Activated CD4-positive, alpha-beta T cell treated with anti-CD3 and anti-CD28 coated beads, Interleukin-2, amount 50 U/mL, for 4 hours (primary cell): ENCODE results near the gene GRM7.

Experiments
- DNase-seq, 2 experiments: peaks; one replicate each; pipeline ENCODE4 v3.0.0-alpha.2; 2020

The GRM7 gene

DNA sequence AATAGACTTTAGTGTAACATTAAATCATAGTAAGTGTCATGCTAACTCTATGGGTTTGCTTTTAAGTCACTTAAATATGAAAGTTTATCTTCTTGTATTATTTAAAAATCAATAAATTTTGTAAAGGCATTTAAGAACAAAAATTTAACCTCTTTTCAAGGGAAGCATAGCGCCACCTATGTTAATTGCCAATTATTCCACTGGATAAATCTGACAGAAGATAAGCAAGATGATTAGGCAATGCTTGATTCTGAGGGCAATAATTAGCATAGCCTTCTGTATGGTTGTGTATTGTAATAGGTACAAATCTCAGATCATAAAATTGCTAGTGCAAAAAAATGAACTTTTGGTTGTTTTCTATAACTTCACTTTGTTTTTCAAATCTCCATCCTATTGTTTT, 560.1 kb downstream of the GRM7 start:
- DNase-seq: no peak

DNA sequence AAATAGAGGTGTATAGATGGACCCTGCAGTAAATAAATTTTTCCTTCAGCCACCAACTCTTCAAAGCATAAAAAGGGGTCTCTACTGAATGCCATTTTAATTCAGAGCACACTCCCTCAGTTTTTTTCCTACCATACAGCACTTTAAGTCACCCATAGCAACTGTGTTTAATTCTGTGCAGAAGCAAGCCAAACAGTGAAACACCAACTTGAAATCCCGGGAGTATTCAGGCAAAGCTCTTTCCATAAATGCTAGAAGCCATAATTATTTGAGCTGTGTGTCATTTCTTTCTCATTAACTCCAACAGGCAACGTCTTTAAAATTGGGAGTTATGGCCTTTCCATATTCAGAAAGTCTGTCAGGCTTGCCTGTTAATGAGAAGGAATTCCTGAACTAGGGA, 562.1 kb downstream of the GRM7 start:
- no peak for DNase-seq

DNA sequence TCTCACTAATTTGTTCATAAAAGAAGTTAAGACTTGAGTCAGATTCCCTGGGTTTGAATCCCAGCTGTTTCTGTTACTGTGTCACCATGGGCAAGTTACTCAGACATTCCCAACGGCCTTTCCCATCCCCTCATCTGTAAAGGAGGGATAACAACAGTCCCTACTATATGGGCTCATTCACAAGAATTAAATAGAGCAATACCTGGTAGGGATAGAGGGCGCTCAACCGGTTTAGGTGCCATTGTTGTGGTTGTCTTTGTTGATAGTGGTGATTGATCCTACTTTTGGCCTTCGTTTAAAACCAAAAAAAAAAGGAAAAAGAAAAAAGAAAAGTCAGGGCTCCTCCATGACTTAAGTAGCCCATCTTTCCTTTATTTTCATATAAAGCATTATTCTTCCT, 563.1 kb downstream of the GRM7 start:
- no peak for DNase-seq

DNA sequence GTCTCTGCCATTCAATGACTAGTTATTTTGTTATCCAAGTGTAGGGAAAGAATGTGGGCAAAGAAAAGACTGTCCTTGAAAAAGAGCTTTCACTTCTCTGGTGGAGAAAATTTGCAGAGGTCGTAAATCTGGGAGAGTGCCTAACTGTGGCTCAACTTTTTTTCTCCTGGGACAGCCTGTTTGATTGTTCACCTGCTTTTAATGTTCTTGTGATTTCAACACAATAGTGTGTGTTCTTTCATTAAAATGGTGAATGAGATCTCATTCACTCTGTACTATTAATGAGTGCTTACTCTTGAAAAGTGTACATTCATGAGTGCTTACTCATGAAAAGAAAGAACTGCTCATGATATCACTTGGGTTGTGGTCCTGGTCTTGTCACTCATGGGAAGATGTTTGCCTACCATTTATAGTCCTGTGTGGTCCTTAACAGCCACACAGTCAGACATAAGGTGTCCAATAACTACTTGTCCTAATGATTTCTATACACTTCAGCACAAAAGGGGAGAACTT, 567.3 kb downstream of the GRM7 start:
- no peak for DNase-seq

DNA sequence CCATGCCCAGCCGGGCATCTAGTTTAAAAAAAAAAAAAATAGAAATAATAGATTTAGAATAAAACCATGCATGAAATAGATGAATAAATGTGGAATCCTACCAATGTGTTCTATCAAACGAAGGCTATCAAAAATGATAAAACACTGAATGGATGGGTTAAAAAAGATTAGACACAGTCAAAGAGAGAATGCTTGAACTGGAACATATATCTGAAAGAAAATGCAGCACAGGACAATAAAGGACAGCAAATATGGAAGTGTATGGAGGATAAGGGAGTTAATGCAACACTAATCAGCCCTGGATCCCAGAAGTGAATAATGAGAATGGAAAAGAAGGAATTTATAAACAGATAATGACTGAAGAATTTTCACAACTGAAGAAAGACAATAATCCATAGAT, 571.7 kb downstream of the GRM7 start:
- no peak for DNase-seq

DNA sequence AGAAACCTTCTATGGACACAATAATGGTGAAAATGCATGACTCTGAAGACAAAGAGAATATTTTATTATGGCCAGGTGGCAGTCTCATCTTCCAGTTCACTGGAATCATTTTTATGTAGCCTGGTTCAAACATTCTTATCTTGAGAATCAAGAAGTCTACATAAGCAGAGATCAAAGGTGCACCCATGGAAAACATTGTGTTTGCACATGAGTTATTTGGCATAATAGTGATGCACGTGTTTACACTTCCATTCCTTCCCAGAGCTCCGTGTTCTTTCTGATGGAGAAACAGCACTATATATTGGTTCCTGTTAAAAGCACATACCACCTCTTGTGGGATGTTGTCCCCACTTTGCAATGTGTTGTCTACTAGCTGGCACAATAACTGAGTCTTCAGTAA, 572.2 kb downstream of the GRM7 start:
- DNase-seq: no peak

DNA sequence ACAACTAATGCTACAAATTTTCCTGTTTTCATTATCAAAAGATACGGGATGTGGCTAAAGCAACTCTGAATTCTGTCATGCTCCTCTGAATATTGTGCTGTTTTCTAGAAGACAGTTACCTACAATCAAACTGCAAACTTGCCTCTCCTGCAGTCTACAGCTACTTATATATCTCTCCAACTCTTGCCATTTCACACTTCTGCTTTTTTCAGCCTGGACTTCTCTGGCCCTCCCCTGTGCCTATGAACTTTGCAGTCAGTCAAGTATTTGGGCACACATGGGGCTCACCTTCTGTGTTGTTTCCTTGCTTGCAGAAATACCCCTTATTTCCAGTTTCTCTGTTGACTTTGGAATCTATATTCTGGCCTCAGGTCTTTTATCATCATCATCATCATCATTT, 575.6 kb downstream of the GRM7 start:
- no peak for DNase-seq

DNA sequence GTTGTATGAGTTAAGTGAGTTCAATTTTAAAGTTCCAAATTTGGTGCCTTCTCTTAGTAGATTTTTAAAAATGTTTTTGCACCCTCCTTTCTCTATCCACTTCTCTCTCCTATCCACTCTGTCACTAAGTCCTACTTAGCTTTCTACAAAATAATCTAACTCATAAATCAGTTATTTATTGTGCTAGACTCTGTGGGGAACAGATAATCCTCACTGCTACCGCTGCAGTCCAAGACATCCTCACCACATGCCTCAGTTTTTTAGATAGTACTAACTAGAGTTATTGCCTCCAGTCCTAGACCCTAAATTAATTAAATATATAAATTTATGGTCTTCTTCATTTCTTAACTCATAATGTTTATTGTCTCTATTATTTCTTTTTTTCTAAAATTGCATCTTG, 576.3 kb downstream of the GRM7 start:
- DNase-seq: no peak

DNA sequence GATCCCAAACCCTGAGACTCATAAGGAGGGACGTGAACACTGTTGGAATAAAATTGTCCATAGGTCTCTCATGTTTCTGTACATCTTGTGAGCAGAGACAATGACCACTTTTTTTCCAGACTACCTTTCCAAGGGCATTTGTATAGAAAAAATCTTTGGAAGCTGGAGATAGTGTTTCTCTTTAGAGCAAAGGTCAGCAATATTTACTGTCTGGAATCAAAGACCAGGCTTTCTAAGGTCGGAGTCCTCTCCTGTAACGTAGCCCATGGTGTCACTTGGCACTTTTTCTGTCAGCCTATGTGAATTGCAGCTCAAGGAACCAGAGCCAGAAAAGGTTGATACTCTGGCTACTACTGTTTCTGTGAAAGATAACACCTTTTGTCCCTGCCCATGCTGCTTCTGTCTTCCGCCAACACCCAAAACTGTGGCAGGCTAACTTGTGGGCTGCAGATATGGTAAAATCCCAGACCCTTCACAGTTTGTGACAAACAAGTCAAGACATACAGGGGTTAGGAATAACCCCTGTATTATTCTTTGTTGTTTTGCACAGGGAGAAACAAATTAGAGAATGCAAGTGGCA, 578.3 kb downstream of the GRM7 start:
- DNase-seq: no peak

DNA sequence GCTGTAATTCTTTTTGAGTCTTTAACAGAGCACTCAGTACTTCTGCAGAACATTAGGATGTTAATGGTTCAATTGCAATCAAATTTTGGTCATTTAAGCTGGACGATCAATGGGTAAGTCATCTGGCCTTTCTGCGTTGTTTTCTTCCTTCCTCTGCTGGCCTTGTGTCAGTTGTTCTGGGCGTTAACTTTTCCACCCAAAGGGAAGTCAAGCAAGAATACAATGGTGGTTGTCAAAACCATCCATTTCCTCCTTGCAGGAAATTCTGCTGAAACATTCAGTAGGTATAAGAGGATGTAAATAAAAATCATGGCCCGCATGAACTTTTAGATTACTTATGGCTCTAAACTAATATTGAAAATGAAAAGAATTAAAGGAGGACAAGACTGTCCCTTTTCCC, 584.0 kb downstream of the GRM7 start:
- DNase-seq: no peak

DNA sequence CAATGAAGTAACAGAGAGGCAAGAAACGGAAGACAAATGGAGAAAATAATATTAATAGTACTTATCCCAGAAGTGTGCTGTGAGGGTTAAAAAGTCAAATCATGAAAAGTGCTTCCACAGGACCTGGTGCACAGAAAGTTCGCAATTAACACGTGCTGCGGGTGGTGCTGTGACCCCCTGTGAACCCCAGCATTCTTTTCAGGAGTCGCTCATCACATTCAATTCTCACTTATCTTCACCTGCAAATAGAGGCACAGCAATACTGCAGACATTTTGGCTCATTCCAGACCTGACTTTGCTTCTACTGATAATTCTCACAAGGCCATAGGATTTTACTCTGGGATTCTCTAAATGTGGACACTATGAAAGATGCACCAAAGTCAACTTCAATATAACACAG, 584.4 kb downstream of the GRM7 start:
- no peak for DNase-seq

DNA sequence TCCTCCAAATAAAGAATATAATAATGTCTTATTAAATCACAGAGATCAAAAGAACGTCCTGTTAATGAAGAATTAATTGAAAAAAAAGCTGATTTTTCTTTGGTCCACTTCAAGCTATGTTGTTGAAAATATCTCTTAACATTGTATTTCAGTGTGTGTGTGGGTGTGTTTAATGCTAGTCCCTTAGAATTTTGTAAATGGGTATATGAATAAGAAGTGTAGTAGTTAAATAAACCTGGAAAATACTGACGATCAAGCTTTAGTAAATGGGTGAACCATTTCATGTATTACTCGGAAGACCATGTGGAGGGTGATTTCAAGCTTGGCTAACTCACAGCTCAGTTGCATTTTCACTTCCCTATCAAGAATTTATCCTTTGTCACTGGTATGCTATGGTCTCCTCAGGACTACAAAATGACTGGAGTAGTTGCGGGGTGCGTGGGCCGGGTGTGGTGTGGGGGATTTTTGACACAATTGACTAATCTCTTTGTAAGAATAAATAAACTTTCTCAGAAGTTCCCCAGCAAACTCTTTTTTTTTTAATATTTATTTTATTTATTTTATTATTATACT, 586.4 kb downstream of the GRM7 start:
- no peak for DNase-seq

DNA sequence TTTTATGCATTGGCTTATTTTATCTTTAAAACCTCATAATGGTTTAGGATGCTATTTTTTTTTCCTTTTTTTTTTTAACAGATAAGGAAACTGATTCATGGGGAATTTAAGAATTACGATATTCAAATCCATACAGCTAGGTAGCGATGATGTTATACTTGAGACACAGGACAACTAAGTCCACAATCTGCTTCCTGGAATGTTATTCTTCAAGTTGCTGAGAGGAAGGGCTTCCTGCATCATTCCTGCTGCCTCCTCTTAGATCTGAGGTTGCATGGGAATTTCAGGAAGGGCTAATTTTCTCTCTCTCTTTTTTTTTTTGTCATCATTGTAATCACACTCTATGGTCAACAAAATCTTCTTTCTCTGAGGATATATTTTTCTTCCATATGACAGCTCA, 595.5 kb downstream of the GRM7 start:
- no peak for DNase-seq

DNA sequence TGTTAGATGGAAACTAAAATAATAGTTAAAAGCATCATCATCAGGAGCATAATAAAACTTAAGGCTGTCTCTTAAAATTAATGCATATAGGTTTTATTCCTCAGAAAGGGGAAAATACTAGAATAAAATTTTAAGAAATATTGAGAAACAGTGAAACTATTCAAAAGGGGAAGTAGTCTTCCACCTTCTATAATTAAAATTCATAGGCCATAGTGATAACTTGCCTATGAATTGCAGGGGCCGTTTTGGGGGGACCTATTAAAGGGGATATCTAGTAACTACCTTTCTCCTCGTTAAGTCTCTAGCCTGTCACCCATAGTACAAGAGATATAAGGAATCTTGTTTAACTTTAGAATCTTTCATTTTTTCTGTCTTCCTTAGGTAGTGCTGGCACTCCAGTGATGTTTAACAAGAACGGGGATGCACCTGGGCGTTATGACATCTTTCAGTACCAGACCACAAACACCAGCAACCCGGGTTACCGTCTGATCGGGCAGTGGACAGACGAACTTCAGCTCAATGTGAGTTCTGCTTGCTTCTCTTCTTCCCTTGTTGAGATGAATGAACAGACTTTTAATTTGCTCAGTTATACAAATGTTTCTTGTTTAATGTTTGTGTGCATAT, 600.4 kb downstream of the GRM7 start:
- no peak for DNase-seq

DNA sequence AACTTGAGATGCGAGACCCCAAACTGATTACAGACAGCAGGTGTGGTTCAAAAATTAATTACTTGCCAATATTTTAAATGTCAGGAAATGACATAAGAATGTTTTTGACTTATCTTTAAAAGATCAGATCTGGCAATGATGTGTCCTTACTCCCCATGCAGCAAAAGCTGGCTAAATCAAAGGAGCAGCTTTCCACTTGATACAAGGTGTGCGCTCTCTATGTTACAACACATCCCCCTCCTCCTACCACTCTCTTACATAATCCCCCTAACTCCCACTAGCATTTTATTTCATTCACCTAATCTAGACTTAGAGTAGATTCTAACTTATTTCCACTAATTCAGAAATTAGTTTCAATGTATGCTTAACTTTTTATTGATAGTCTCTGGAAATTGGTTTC, 609.0 kb downstream of the GRM7 start:
- DNase-seq: no peak

DNA sequence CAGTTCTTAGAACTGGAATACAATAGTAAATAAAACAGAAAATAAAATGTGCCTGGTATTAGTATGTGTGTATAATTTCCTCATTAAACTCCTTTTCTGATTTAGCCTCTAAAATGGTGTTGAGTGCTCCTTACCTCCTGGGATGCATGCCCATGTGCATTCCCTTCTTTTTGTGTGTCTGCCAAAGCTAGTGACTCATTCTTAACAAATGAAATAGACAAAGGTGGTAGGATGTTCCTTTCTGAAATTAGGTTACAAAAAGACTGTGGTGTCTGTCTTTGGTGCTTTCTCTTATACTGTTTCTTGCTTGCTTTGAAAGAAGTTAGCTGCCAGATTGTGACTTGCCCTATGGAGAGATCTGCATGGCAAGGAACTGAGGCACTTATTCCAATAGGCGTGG, 623.7 kb downstream of the GRM7 start:
- no peak for DNase-seq

DNA sequence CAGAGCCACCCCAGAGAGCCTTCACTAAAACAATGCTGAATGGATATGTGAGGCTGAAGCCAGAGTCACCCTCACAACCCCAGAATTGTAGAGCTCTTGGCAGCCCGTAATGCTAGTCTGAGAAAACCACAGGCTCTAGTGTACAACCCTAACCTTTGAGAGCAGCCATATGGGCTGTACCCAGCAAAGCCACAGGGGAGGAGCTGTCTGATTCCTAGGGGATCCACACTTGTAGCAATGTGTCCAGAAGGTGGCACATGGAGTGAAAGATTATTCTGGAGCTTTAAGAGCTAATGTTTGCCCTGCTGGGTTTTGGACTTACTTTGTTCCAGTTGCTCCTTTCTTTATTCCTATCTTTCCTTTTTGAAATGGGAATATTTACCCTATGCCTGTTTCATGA, 626.8 kb downstream of the GRM7 start:
- no peak for DNase-seq

DNA sequence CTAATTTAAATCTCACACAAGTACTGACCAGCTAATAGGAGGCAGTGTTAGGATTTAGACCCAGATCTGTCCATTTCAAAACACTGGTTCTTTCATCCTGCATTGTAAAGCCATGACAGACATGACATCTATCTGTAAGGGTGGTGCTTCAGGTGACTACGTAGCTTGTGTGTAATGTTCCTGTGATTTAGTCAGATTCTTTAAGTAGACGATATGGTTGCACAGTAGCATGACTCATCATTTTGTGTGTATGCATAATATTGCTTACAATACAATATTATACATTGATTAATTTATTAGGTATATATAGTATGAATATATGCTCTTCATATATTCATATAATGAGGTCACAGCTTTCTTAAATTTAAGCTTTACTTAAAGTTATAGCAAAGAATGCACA, 628.5 kb downstream of the GRM7 start:
- DNase-seq: no peak

DNA sequence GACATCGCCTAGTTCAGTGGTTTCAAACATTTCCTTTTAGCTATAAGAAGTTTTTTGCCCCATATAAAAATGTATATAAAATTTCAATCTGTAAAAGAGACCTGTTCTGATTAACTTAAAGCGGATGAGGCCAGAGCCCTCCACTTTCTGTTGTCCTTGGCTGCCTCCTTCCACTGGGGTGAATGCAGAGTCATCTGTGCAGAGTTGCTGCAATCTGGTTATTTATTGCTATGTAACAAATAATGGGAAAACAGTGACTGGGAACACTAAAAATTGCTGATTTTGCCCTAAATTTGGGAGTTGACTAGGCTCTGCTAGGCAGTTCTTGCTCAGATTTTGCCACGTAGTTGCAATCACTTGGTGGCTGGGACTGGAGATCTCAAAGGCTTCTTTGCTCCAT, 637.8 kb downstream of the GRM7 start:
- no peak for DNase-seq

DNA sequence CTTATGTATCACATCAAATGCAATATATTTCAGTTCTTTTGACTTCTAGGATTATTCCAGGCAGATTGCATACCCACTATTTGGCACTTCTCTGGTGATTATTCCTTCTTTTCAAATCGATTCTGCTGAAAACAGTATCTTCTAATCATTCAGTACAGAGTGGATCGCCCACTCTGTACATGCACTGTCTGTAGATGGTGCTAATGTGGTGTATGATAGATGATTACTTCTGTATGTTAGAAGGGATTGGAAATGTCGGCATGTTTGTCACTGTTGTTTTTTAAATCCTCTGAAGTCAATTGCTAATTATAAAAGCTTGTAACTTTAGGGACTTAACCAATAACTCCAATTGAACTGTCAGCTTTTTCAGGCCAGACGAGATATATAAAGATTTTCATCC, 642.5 kb downstream of the GRM7 start:
- no peak for DNase-seq

DNA sequence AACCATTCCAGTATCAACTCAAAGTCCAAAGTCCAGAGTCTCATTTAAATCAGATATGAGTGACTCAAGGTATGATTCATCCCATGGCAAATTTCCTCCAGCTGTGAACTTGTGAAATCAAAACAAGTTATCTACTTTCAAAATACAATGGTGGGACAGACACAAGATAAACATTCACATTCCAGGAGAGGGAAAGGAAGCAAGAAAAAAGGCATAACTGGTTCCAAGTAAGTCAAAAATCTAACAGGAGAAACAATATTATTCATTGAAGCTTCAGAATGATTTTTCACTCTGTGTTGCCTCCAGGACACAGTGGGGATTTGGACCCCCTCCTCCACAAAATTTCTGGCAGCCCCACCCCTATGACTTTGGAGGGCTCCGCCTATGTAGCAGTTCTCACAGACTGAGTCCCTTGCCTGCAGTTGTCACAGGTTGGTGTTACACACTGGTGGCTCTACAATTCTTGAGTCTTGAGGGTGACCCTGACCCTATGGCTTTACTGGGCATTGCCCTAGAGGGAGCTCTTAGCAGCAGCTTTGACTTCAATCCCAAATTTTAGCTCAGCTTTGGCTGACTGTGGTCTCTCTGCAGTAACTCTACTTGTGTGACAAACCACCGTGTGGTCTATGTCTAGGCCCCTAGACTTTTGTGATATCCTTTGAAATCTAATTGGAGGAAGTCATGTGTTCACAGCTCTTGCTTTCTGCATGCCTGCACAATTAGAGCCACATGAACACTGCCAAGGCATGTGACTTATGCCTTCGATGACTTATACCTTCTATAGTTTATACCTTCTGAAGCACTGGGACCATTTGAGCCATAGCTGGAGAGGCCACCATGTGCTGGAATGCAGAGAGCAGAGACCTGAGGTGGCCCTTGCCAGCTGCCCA, 644.2 kb downstream of the GRM7 start:
- DNase-seq: no peak

DNA sequence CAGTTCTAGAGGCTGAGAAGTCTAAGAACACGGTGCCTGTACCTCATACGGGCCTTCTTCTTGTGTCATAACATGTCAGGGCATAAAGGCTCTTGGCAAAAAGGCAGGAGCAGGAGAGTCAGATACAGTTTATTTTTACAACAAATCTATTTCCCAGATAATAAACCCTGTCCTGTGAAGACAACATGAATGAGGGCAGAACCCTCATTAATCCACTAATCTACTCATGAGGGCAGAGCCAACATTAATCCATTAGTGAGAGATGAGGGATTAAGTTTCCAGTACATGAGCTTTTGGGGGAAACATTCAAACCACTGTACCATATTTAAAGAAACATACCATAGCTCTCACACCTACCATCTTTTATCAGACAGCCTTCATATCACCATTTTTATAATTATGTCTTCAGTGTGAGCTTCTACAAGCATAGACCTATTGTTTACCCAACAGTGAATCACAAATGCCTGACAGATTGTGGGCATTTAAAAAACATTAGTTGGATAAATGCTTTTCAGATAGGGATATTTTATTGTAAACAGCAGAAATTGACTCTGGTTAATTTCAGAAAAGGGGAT, 645.8 kb downstream of the GRM7 start:
- DNase-seq: no peak

DNA sequence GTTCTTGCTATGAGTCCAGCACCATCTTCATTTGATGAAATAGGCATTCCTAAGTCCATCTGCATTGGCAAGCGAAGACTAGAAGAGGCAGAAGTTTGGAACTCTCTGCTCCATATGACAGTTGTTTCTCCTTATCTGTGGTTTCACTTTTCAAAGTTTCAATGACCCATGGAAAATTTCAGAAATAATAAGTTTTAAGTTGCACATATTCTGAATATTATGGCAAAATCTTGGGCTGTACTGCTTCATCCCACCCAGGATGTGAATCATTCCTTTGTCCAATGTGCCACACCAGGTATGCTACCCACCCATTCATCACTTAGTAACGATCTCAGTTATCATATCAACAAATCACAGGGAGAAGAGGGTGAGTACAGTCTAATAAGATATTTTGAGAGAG, 647.9 kb downstream of the GRM7 start:
- no peak for DNase-seq

DNA sequence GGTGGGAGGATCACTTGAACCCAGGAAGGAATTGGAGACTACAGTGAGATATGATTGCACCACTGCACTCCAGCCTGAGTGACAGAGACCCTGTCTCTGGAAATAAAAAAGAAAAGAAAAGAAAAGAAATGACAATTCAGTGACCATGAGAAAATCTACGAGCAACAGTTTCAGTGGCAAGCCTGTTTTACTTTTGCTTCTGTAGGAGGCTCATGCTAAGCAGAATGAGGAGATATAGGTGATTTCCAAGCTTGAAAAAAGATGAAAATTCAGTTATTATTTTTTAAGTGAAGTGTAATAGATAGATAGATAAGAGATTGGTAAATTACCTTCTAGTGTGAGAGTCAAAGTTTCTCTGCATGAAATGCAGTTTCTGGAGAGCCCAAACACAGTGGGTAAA, 651.1 kb downstream of the GRM7 start:
- no peak for DNase-seq
